ENCODE data around the gene ORMDL1.

Gene ORMDL1

GRCh38 chr2:189797902-189798301, 13.8 kb upstream of the ORMDL1 start:
- TF ChIP-seq ZFX (IDR thresholded peaks at IDR 0.05; ENCODE audit: borderline replicate concordance): no peak
- TF ChIP-seq, protein P1, sequence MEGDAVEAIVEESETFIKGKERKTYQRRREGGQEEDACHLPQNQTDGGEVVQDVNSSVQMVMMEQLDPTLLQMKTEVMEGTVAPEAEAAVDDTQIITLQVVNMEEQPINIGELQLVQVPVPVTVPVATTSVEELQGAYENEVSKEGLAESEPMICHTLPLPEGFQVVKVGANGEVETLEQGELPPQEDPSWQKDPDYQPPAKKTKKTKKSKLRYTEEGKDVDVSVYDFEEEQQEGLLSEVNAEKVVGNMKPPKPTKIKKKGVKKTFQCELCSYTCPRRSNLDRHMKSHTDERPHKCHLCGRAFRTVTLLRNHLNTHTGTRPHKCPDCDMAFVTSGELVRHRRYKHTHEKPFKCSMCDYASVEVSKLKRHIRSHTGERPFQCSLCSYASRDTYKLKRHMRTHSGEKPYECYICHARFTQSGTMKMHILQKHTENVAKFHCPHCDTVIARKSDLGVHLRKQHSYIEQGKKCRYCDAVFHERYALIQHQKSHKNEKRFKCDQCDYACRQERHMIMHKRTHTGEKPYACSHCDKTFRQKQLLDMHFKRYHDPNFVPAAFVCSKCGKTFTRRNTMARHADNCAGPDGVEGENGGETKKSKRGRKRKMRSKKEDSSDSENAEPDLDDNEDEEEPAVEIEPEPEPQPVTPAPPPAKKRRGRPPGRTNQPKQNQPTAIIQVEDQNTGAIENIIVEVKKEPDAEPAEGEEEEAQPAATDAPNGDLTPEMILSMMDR (IDR thresholded peaks at IDR 0.05): no peak
- H3K27ac ChIP-seq: no peak overlapping the region

DNA sequence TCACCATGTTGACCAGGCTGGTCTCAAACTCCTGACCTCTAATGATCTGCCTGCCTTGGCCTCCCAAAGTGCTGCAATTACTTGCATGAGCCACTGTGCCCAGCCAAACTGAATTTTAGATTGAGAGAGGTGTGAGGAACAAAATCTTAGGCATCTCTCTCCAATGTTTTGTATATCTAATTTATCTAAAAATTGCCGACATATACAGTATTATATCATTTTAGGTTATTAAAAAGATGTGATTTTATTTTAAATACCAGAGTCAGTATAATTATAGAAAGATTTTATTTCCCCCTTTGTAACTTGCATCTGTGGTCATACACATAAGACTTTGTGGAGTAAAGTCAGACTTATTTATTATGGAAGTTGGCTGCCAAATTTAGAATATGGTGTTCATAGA, 10.2 kb upstream of the ORMDL1 start:
- no peak overlapping the region for H3K27ac ChIP-seq
- no peak for TF ChIP-seq ZFX (IDR thresholded peaks at IDR 0.05; ENCODE audit: borderline replicate concordance)
- TF ChIP-seq, protein P1 (IDR thresholded peaks at IDR 0.05): no peak

- no peak overlapping the region for H3K27ac ChIP-seq
These were observed 7.4 kb upstream of the ORMDL1 start for GRCh38 chr2:189791338-189792042.

DNA sequence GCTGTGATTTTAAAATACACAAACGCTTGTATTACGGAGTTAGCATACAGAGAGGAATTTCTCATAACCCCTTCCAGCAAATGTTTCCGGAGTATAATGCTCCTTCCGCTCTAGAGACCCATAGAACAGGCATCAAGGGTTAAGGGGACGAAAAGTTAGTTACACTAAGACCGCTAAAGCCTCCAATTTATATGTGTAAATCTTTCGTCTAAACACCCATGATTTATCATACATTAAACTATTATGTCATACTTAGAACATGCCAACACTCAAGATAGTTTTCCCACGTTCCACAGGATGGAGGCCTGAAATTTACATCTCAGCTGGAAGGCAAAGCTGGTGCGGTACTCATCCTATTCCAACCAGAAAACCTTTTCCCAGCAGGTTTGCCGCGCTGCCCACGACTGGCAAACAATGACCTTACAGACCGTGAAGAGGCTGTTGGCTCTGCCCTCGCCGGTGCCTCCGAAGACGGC, 650 bp downstream of the ORMDL1 start:
- no peak for TF ChIP-seq ZFX (IDR thresholded peaks at IDR 0.05; ENCODE audit: borderline replicate concordance)
- TF ChIP-seq, protein P1 (IDR thresholded peaks at IDR 0.05): no peak

More at GRCh38 chr2:189791338-189792042, 7.4 kb upstream of the ORMDL1 start:
- no peak for TF ChIP-seq ZFX (IDR thresholded peaks at IDR 0.05; ENCODE audit: borderline replicate concordance)
- TF ChIP-seq, protein P1 (IDR thresholded peaks at IDR 0.05): no peak

DNA sequence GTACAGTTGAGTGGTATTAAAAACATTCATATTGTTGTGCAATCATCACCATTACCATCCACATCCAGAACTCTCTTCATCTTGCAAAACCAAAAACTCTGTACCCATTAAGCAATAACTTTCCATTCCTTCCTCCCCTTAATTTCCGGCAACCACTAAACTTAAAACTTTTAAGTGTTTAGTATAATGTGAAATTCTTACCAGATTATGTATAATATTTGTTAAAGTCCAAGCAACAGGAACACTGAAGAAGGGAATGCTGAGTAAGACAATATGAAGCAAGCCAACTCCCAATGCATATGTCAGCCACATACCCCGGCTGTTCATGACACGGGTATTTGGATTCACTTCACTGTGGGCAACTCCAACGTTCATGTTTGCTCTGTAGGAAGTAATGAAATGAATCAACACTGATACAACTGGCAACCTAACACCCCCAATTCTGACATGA, 1.9 kb downstream of the ORMDL1 start:
- H3K27ac ChIP-seq: peak overlapping the region; percentile 89; the same call in 1 of the 2 replicates
- TF ChIP-seq ZFX (IDR thresholded peaks at IDR 0.05; ENCODE audit: borderline replicate concordance): no peak
- TF ChIP-seq, protein P1 (IDR thresholded peaks at IDR 0.05): no peak

More for the DNA sequence above, 650 bp downstream of the ORMDL1 start:
- H3K27ac ChIP-seq: peak overlapping the region; percentile 89

GRCh38 chr2:189772212-189772611, 11.9 kb downstream of the ORMDL1 start:
- no peak for TF ChIP-seq ZFX (IDR thresholded peaks at IDR 0.05; ENCODE audit: borderline replicate concordance)
- TF ChIP-seq, protein P1 (IDR thresholded peaks at IDR 0.05): no peak
- no peak overlapping the region for H3K27ac ChIP-seq

- TF ChIP-seq ZFX (IDR thresholded peaks at IDR 0.05; ENCODE audit: borderline replicate concordance): no peak
- TF ChIP-seq, protein P1 (IDR thresholded peaks at IDR 0.05): no peak
These were observed 13.4 kb downstream of the ORMDL1 start for GRCh38 chr2:189770590-189771322.

More at GRCh38 chr2:189770590-189771322, 13.4 kb downstream of the ORMDL1 start:
- H3K27ac ChIP-seq: no peak overlapping the region

Data from 22Rv1 (cell line).